MM.1S (cell line): Measurements from ENCODE around the gene SMIM14.

ENCODE experiments used
- DNase-seq: peaks from one replicate; pipeline ENCODE4 v3.0.0-alpha.2; 2015
- H2AFZ ChIP-seq: fragments of 300-600 bp; sonication (generic); 2 replicates; pipeline ENCODE4 v1.6.0; 2016; ENCODE audit warnings: antibody characterized with exemption, low read length
- H3F3A ChIP-seq: fragments of 300-600 bp; sonication (generic); 2 replicates; pipeline ENCODE4 v1.6.1; 2016; ENCODE audit warnings: mild to moderate bottlenecking, antibody characterized with exemption, low read length, moderate library complexity, mixed read lengths; ENCODE audit not compliant: insufficient read depth
- H3K27ac ChIP-seq: fragments of 300-600 bp; sonication (generic); 2 replicates; pipeline ENCODE4 v1.5.1; 2016; ENCODE audit warnings: mild to moderate bottlenecking, low read length
- H3K27me3 ChIP-seq: fragments of 300-600 bp; sonication (generic); replicated peaks from 2 replicates; pipeline ENCODE4 v1.6.0; 2016; ENCODE audit warnings: low read length; ENCODE audit not compliant: insufficient read depth
- H3K36me3 ChIP-seq: fragments of 300-600 bp; sonication (generic); replicated peaks from 2 replicates; pipeline ENCODE4 v1.6.1; 2016; ENCODE audit warnings: mild to moderate bottlenecking, low read length, mixed read lengths; ENCODE audit not compliant: insufficient read depth
- H3K4me1 ChIP-seq: fragments of 300-600 bp; sonication (generic); 2 replicates; pipeline ENCODE4 v1.6.1; 2016; ENCODE audit warnings: low read length, mixed read lengths
- H3K4me2 ChIP-seq: fragments of 300-600 bp; sonication (generic); 2 replicates; pipeline ENCODE4 v1.6.0; 2016; ENCODE audit warnings: low read depth, low read length
- H3K4me3 ChIP-seq: fragments of 300-600 bp; sonication (generic); 2 replicates; pipeline ENCODE4 v1.5.1; 2016; ENCODE audit warnings: low read length, mixed read lengths
- H3K79me2 ChIP-seq: fragments of 300-600 bp; sonication (generic); 2 replicates; pipeline ENCODE4 v1.6.1; 2016; ENCODE audit warnings: mixed run types, low read length, mixed read lengths
- H3K9ac ChIP-seq: fragments of 300-600 bp; sonication (generic); 2 replicates; pipeline ENCODE4 v1.6.1; 2016; ENCODE audit warnings: low read length, mixed read lengths
- H3K9me2 ChIP-seq: fragments of 300-600 bp; sonication (generic); replicated peaks from 2 replicates; pipeline ENCODE4 v1.6.1; 2016; ENCODE audit warnings: mild to moderate bottlenecking, low read length, mixed read lengths; ENCODE audit not compliant: insufficient read depth
- H3K9me3 ChIP-seq: fragments of 300-600 bp; sonication (generic); replicated peaks from 2 replicates; pipeline ENCODE4 v1.6.1; 2016; ENCODE audit warnings: mild to moderate bottlenecking, low read length, mixed read lengths; ENCODE audit not compliant: insufficient read depth
- H4K20me1 ChIP-seq: fragments of 300-600 bp; sonication (generic); 2 replicates; pipeline ENCODE4 v1.6.1; 2016; ENCODE audit warnings: mild to moderate bottlenecking, low read length, moderate library complexity, mixed read lengths; ENCODE audit not compliant: insufficient read depth
- EZH2 ChIP-seq: fragments of 300-600 bp; sonication (generic); optimal IDR thresholded peaks from 2 replicates; pipeline ENCODE3; 2017; ENCODE audit warnings: low read depth, mild to moderate bottlenecking, antibody characterized with exemption, low read length, mixed read lengths
- EZH2phosphoT487 ChIP-seq: fragments of 300-600 bp; sonication (generic); IDR thresholded peaks from 2 replicates; pipeline ENCODE4 v1.6.1; 2018; ENCODE audit warnings: antibody characterized with exemption, low read length
- TF ChIP-seq, protein P1 (sequence below): fragments of 300-600 bp; sonication (generic); IDR thresholded peaks from 2 replicates; pipeline ENCODE4 v1.5.1; 2016; ENCODE audit warnings: antibody characterized with exemption, low read length, mixed read lengths

Gene SMIM14

DNA sequence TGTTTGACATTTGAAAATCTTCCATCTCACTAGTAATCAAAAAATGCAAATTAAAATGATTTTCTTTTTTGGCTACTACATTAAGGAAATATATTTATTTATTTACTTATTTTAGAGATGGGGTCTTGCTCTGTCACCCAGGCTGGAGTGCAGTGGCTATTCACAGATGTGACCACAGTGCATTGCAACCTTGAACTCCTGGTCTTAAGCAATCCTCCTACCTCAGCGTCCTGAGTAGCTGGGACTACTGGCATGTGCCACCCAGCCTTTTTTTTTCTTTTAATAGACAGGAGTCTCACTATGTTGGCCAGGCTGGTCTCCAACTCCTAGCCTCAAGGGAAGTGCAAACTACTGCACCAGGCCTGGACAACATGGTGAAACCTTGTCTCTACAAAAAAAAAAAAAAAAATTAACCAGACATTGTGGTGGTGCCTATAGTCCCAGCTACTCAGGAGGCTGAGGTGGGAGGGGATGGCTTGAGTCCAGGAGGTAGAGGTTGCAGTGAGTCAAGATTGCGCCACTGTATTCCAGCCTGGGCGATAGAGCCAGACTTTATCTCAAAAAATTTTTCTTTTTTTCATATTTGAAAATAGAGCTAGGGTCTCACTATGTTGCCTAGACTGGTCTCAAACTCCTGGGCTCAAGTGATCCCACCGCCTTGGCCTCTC is 4.4 kb upstream of the SMIM14 start:
- H3F3A ChIP-seq: peaks cover 13% of the 10 kb centered on the region
- H4K20me1 ChIP-seq: no peaks in the 10 kb centered on the region
- no peaks in the 10 kb centered on the region for H3K79me2 ChIP-seq
- no peak overlapping the region for H3K27ac ChIP-seq
- H3K9me3 ChIP-seq: no peaks in the 10 kb centered on the region
- H3K9ac ChIP-seq: no peak overlapping the region
- H3K4me1 ChIP-seq: no peaks in the 10 kb centered on the region
- H3K36me3 ChIP-seq: no peaks in the 10 kb centered on the region
- no peak overlapping the region for H3K4me3 ChIP-seq
- H3K4me2 ChIP-seq: no peak overlapping the region
- 0 out of 2 replicates have a peak, but pooled peaks cover 4% of the 10 kb centered on the region for H3K27me3 ChIP-seq
- no peak for DNase-seq
- H2AFZ ChIP-seq: no peak overlapping the region
- no peaks in the 10 kb centered on the region for H3K9me2 ChIP-seq
- TF ChIP-seq, protein P1, sequence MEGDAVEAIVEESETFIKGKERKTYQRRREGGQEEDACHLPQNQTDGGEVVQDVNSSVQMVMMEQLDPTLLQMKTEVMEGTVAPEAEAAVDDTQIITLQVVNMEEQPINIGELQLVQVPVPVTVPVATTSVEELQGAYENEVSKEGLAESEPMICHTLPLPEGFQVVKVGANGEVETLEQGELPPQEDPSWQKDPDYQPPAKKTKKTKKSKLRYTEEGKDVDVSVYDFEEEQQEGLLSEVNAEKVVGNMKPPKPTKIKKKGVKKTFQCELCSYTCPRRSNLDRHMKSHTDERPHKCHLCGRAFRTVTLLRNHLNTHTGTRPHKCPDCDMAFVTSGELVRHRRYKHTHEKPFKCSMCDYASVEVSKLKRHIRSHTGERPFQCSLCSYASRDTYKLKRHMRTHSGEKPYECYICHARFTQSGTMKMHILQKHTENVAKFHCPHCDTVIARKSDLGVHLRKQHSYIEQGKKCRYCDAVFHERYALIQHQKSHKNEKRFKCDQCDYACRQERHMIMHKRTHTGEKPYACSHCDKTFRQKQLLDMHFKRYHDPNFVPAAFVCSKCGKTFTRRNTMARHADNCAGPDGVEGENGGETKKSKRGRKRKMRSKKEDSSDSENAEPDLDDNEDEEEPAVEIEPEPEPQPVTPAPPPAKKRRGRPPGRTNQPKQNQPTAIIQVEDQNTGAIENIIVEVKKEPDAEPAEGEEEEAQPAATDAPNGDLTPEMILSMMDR: no peak
- TF ChIP-seq EZH2phosphoT487 (no peak), EZH2 (no peak)

DNA sequence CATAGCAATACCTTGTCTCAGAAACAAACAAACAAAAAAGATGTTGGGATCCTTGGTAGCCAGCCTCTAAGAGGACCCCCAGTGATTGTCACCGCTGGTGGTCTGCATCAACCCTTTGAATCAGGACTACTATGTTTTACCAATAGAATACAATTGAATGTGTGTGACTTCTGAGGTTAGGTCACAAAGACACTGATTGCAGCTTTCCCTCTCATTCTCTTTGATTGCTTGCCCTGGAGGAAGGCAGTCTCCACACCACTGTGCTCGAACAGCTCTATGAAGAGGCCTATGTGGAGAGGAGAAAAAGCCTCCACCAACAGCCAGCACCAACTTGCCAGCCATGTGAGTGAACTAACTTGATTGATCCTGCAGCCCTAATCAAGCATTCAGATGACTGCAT is 2.8 kb upstream of the SMIM14 start:
- peaks cover 28% of the 10 kb centered on the region for H3F3A ChIP-seq
- H3K9me2 ChIP-seq: no peaks in the 10 kb centered on the region
- no peaks in the 10 kb centered on the region for H3K79me2 ChIP-seq
- DNase-seq: no peak
- H3K36me3 ChIP-seq: no peaks in the 10 kb centered on the region
- 0 out of 2 replicates have a peak, but pooled peaks cover under 1% of the 10 kb centered on the region for H3K4me1 ChIP-seq
- H3K27me3 ChIP-seq: 0 out of 2 replicates have a peak, but pooled peaks cover 4% of the 10 kb centered on the region
- H4K20me1 ChIP-seq: no peaks in the 10 kb centered on the region
- no peak overlapping the region for H2AFZ ChIP-seq
- no peak overlapping the region for H3K4me2 ChIP-seq
- TF ChIP-seq, protein P1: no peak
- TF ChIP-seq EZH2phosphoT487 (no peak), EZH2 (no peak)
- no peak overlapping the region for H3K4me3 ChIP-seq
- H3K27ac ChIP-seq: no peak overlapping the region
- no peak overlapping the region for H3K9ac ChIP-seq
- H3K9me3 ChIP-seq: no peaks in the 10 kb centered on the region

DNA sequence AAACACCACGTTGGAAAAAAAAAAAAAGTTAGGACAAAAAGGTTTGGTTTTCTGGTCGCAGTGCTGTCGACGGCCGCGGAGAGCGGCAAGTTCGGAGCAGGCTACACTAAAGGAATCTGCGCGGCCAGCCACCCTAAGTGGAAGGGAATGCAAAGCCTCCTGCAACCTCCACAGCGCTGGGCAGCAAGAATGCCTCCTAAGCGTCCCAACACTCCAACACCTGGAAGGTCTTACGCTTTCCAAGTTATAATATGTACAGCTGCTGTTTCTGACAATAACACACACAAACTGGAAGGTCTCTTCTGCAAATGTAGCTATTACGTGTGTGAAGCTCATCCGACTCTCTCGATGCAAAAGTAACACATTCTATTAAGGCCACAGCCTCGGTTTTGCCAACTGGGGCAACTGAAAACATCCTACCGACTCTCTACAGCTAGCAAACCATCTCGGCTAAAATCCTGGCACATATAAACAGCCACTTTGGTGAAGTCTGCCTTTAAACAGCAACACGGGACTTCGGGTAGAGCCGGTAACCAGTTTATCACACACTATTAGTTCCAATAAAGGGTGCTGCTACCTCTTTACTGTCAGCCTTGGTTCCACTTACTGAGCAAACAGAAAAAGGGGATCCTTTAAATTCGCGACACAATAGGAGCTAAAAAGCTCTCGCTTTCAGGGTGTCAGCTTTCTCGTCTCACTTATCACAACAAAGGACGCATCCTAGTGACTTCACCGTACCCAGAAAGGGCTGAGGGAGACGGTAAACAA is 895 bp downstream of the SMIM14 start:
- H4K20me1 ChIP-seq: no peaks in the 10 kb centered on the region
- TF ChIP-seq EZH2phosphoT487 (no peak), EZH2 (no peak)
- TF ChIP-seq, protein P1: no peak
- H2AFZ ChIP-seq: peak overlapping the region; percentile 83
- H3K9me2 ChIP-seq: no peaks in the 10 kb centered on the region
- H3K9ac ChIP-seq: peak overlapping the region; percentile 63; the same call in 1 of the 2 replicates
- peaks cover 16% of the 10 kb centered on the region; the same call in 1 of the 2 replicates for H3K27me3 ChIP-seq
- no peaks in the 10 kb centered on the region for H3K79me2 ChIP-seq
- H3K36me3 ChIP-seq: no peaks in the 10 kb centered on the region
- peaks cover 5% of the 10 kb centered on the region; the same call in 1 of the 2 replicates for H3K4me1 ChIP-seq
- H3K9me3 ChIP-seq: no peaks in the 10 kb centered on the region
- peak; percentile 38 for DNase-seq
- peak overlapping the region; percentile 59; the same call in 1 of the 2 replicates for H3K27ac ChIP-seq
- peak overlapping the region; percentile 96 for H3K4me2 ChIP-seq
- peak overlapping the region; percentile 89 for H3K4me3 ChIP-seq
- H3F3A ChIP-seq: peaks cover 29% of the 10 kb centered on the region
